HepG2 (cell line): Measurements from ENCODE around the gene CDT1. TPM values are rescaled to one million over a fixed set of nuclear protein-coding genes. Genes with fewer than 3 reads are reported as not detected.

Experiments used
- ATF4 ChIP-seq, 2 experiments: fragments of 450-650 bp in 1 of 2; sonication (generic) in 1 of 2; formaldehyde crosslinking; IDR thresholded peaks; 2 replicates each; pipeline versions ENCODE4 v1.5.0 to v1.8.0; 2020 to 2022; ENCODE audit warnings: mild to moderate bottlenecking in 1 of 2, missing genetic modification reagents in 1 of 2
- CBX5 ChIP-seq: sonication (generic); formaldehyde crosslinking; IDR thresholded peaks from 2 replicates; pipeline ENCODE4 v1.4.0; 2020; ENCODE audit warnings: missing genetic modification reagents, borderline replicate concordance
- HHEX ChIP-seq: IDR thresholded peaks from 2 replicates; pipeline ENCODE4 v1.6.1; 2016; ENCODE audit warnings: control low read depth
- HMG20B ChIP-seq: conservative IDR thresholded peaks from 2 replicates; pipeline ENCODE4 v1.6.1; 2016; ENCODE audit warnings: missing genetic modification reagents, missing compliant biosample characterization
- HNF1B ChIP-seq: sonication (generic); formaldehyde crosslinking; IDR thresholded peaks from 2 replicates; pipeline ENCODE4 v1.5.1; 2020; ENCODE audit warnings: mild to moderate bottlenecking, moderate library complexity, missing genetic modification reagents
- KMT2B ChIP-seq: IDR thresholded peaks from 2 replicates; pipeline ENCODE4 v1.6.1; 2016; ENCODE audit warnings: missing genetic modification reagents, missing compliant biosample characterization
- NR0B2 ChIP-seq: sonication (generic); formaldehyde crosslinking; IDR thresholded peaks from 2 replicates; pipeline ENCODE4 v1.4.0; 2020; ENCODE audit warnings: mild to moderate bottlenecking, missing genetic modification reagents
- RERE ChIP-seq: IDR thresholded peaks from 2 replicates; pipeline ENCODE4 v1.6.1; 2016; ENCODE audit warnings: low read depth, missing genetic modification reagents, missing compliant biosample characterization
- TBX2 ChIP-seq: sonication (generic); formaldehyde crosslinking; IDR thresholded peaks from 2 replicates; pipeline ENCODE4 v1.5.0; 2020; ENCODE audit warnings: missing genetic modification reagents, mild to moderate bottlenecking, borderline replicate concordance
- TFAP4 ChIP-seq: sonication (generic); IDR thresholded peaks from 2 replicates; pipeline ENCODE4 v1.6.1; 2016; ENCODE audit warnings: low read depth, borderline replicate concordance
- ZFP36L2 ChIP-seq: sonication (generic); formaldehyde crosslinking; IDR thresholded peaks from 2 replicates; pipeline ENCODE4 v1.4.0; 2020; ENCODE audit warnings: missing genetic modification reagents
- ZNF142 ChIP-seq: sonication (generic); formaldehyde crosslinking; IDR thresholded peaks from 2 replicates; pipeline ENCODE4 v1.4.0; 2020; ENCODE audit warnings: missing genetic modification reagents
- polyA plus RNA-seq, 8 experiments: library from polyadenylated mRNA; depleted of rRNA in 3 of 8; stranded (reverse) in 7 of 8; unstranded in 1 of 8; fragments of >200 nt; fragmentation: Illumina TruSeq in 4 of 8; extraction: Trizol in 4 of 8; gene quantifications; 2 replicates each; pipeline versions ENCODE4 v1.2.1 to v1.2.3, GENCODE V29; 2011 to 2016; ENCODE audit warnings: low read depth in 4 of 8, missing spikeins in 1 of 8, mixed read lengths in 1 of 8; ENCODE audit not compliant: insufficient read depth in 1 of 8
- total RNA-seq, 5 experiments: library from RNA; depleted of rRNA; stranded (reverse); fragments of >200 nt; fragmentation: Illumina TruSeq; extraction: Trizol; gene quantifications; 2 replicates each; pipeline ENCODE4 v1.2.3, GENCODE V29; 2016; ENCODE audit warnings: low read depth in 1 of 5

Gene CDT1
- total and polyA plus RNA-seq, 2 of the 13 experiments (the other 11 are each of a cell fraction or from before 2014, with no cell fraction given) = 23.1 to 23.8 TPM

GRCh38 chr16:88815901-88816589 lies 12.5 kb downstream of the CDT1 start (continued):
- TF ChIP-seq RERE (no peak), ATF4 (CRISPR knock-in tag; IDR thresholded peaks at IDR 0.05) (no peak), TFAP4 (no peak), HMG20B (CRISPR knock-in tag) (no peak), ZNF142 (CRISPR knock-in tag) (no peak), NR0B2 (CRISPR knock-in tag) (peak; percentile 71; the same call in 1 of the 2 replicates), ZFP36L2 (CRISPR knock-in tag) (no peak), KMT2B (CRISPR knock-in tag) (0 out of 2 replicates have a peak, but pooled peaks have one; percentile 15), HHEX (CRISPR knock-in tag) (no peak), HNF1B (CRISPR knock-in tag) (no peak), TBX2 (CRISPR knock-in tag) (no peak), CBX5 (CRISPR knock-in tag) (no peak)
